AG10803 (cell line): ENCODE measurements around the gene SLC22A13.

Experiments used
- DNase-seq: peaks from one replicate; pipeline ENCODE4 v3.0.0; 2010; ENCODE audit warnings: low read depth
- H3K4me3 ChIP-seq: 2 replicates; pipeline ENCODE4 v1.5.1; 2011; ENCODE audit warnings: mild to moderate bottlenecking, low read length, control low read depth
- CTCF ChIP-seq: conservative IDR thresholded peaks from 2 replicates; pipeline ENCODE4 v1.5.1; 2011; ENCODE audit warnings: mild to moderate bottlenecking, low read length, control low read depth, inconsistent platforms

SLC22A13 gene

GRCh38 chr3:38297947-38298711 is 32.5 kb downstream of the SLC22A13 start:
- H3K4me3 ChIP-seq = no peak overlapping the region
- DNase-seq = peak; percentile 33
- TF ChIP-seq CTCF = peak; percentile 56

- H3K4me3 ChIP-seq = no peak overlapping the region
- no peak for TF ChIP-seq CTCF
- no peak for DNase-seq
These were observed 41.3 kb downstream of the SLC22A13 start for GRCh38 chr3:38306941-38307340.

GRCh38 chr3:38307599-38307998 is 42.0 kb downstream of the SLC22A13 start:
- TF ChIP-seq CTCF = no peak
- no peak for DNase-seq
- H3K4me3 ChIP-seq = no peak overlapping the region

- no peak overlapping the region for H3K4me3 ChIP-seq
- TF ChIP-seq CTCF = no peak
- DNase-seq = no peak
These were observed 42.8 kb downstream of the SLC22A13 start for GRCh38 chr3:38308456-38308855.

GRCh38 chr3:38311476-38311875 is 45.9 kb downstream of the SLC22A13 start:
- TF ChIP-seq CTCF = no peak
- no peak overlapping the region for H3K4me3 ChIP-seq
- no peak for DNase-seq

- no peak for TF ChIP-seq CTCF
- no peak for DNase-seq
- no peak overlapping the region for H3K4me3 ChIP-seq
These were observed 46.3 kb downstream of the SLC22A13 start for GRCh38 chr3:38311941-38312340.

GRCh38 chr3:38312356-38312755 is 46.7 kb downstream of the SLC22A13 start:
- no peak overlapping the region for H3K4me3 ChIP-seq
- no peak for TF ChIP-seq CTCF
- DNase-seq = no peak
